HG03139 (cell line): Measurements from ENCODE around the gene ZNF462.

Experiments used
- ATAC-seq: cut with Tn5 transposase; IDR thresholded peaks from one replicate; pipeline ENCODE4 v1.9.1; 2021; ENCODE audit not compliant: unreplicated experiment

The ZNF462 gene

GRCh38 chr9:107049046-107049802, 186.3 kb downstream of the ZNF462 start:
- ATAC-seq, result no peak

GRCh38 chr9:107049803-107050184, 186.8 kb downstream of the ZNF462 start:
- ATAC-seq, result no peak

- no peak for ATAC-seq
Observed at GRCh38 chr9:107051392-107051791, 188.4 kb downstream of the ZNF462 start.

- ATAC-seq, result no peak
Observed at GRCh38 chr9:107054146-107054545, 191.2 kb downstream of the ZNF462 start.

GRCh38 chr9:107059220-107059619, 196.3 kb downstream of the ZNF462 start:
- no peak for ATAC-seq

GRCh38 chr9:107060062-107060461, 197.1 kb downstream of the ZNF462 start:
- no peak for ATAC-seq
